ENCODE data around the gene ALDOB.

ALDOB gene

DNA sequence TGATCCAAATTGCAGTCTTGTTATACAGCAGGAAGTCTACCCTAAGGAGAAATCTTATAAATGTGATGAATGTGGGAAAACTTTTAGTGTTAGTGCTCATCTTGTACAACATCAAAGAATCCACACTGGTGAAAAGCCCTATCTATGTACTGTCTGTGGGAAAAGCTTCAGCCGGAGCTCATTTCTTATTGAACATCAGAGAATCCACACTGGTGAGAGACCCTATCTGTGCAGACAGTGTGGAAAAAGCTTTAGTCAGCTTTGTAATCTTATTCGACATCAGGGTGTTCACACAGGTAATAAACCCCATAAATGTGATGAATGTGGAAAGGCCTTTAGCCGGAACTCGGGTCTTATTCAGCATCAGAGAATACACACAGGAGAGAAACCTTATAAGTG, 26.5 kb downstream of the ALDOB start:
- H3K4me1 ChIP-seq (ENCODE audit: control insufficient read depth, insufficient read depth, low read depth, low read length) = no peaks in the 10 kb centered on the region
- no peak overlapping the region for H3K23ac ChIP-seq (ENCODE audit: low read length in 2 of 2)
- no peak overlapping the region for H3K14ac ChIP-seq (ENCODE audit: low read length in 2 of 2)
- no peak overlapping the region for H2BK15ac ChIP-seq (ENCODE audit: low read depth, poor library complexity, severe bottlenecking)
- no peak overlapping the region for H2AK5ac ChIP-seq (ENCODE audit: low read length, severe bottlenecking)
- H3K18ac ChIP-seq (ENCODE audit: low read depth in 1 of 2, low read length in 2 of 2) = no peak overlapping the region
- H3K36me3 ChIP-seq (ENCODE audit: control insufficient read depth in 1 of 2, insufficient read depth in 2 of 2, low read depth in 1 of 2, low read length in 2 of 2) = peaks cover 19 to 61% of the 10 kb centered on the region in 2 experiments
- H3K27ac ChIP-seq (ENCODE audit: low read length, poor library complexity, severe bottlenecking) = no peak overlapping the region
- peaks cover 95% of the 10 kb centered on the region for H3K9me3 ChIP-seq (ENCODE audit: control insufficient read depth, low read length)
- no peak overlapping the region for H4K8ac ChIP-seq (ENCODE audit: low read length)
- H2BK5ac ChIP-seq (ENCODE audit: low read depth, low read length, poor library complexity, severe bottlenecking) = no peak overlapping the region
- no peak overlapping the region for H2BK12ac ChIP-seq (ENCODE audit: low read length in 2 of 2)
- peaks cover 1% of the 10 kb centered on the region for H3K79me1 ChIP-seq (replicated peaks; ENCODE audit: low read length, poor library complexity, severe bottlenecking)
- DNase-seq = peak; percentile 4
- no peak overlapping the region for H3K9ac ChIP-seq (ENCODE audit: low read length)
- H3K4ac ChIP-seq (ENCODE audit: low read depth in 1 of 2, low read length in 2 of 2) = no peak overlapping the region
- H3K4me3 ChIP-seq (ENCODE audit: insufficient read depth in 1 of 2, low read depth in 1 of 2, low read length in 2 of 2) = peak overlapping the region in 1 of 2 experiments; percentile 61
- 96% methylated on average over 4 of the region's 4 CpGs for WGBS
- H3K4me2 ChIP-seq (ENCODE audit: low read length, poor library complexity, severe bottlenecking) = no peak overlapping the region
- H2BK120ac ChIP-seq (ENCODE audit: low read depth, low read length) = no peak overlapping the region
- H3K27me3 ChIP-seq (ENCODE audit: control insufficient read depth in 1 of 2, insufficient read depth in 1 of 2, low read length in 2 of 2) = no peaks in the 10 kb centered on the region
- no peak overlapping the region for H2AFZ ChIP-seq (ENCODE audit: low read depth, low read length)
- no peak overlapping the region for H4K91ac ChIP-seq (ENCODE audit: low read length)

DNA sequence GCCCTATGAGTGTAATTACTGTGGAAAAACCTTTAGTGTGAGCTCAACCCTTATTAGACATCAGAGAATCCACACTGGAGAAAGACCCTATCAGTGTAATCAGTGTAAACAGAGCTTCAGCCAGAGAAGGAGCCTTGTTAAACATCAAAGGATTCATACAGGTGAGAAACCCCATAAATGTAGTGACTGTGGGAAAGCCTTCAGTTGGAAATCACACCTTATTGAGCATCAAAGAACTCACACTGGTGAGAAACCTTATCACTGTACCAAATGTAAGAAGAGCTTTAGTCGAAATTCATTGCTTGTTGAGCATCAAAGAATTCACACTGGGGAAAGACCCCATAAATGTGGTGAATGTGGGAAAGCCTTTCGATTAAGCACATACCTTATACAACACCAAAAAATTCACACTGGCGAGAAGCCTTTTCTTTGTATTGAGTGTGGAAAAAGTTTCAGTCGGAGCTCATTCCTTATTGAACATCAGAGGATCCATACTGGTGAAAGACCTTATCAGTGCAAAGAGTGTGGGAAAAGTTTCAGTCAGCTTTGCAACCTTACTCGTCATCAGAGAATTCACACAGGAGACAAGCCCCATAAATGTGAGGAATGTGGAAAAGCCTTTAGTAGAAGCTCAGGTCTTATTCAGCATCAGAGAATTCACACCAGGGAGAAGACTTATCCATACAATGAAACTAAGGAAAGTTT, 27.0 kb downstream of the ALDOB start:
- Histone ChIP-seq H2BK120ac (ENCODE audit: low read depth, low read length) (no peak overlapping the region), H3K36me3 (ENCODE audit: control insufficient read depth in 1 of 2, insufficient read depth in 2 of 2, low read depth in 1 of 2, low read length in 2 of 2) (peaks cover 19 to 66% of the 10 kb centered on the region in 2 experiments), H4K91ac (ENCODE audit: low read length) (no peak overlapping the region), H2AFZ (ENCODE audit: low read depth, low read length) (no peak overlapping the region), H3K4me3 (ENCODE audit: insufficient read depth in 1 of 2, low read depth in 1 of 2, low read length in 2 of 2) (peak overlapping the region in 1 of 2 experiments; percentile 61), H3K27me3 (ENCODE audit: control insufficient read depth in 1 of 2, insufficient read depth in 1 of 2, low read length in 2 of 2) (no peaks in the 10 kb centered on the region), H3K18ac (ENCODE audit: low read depth in 1 of 2, low read length in 2 of 2) (no peak overlapping the region), H3K4me1 (ENCODE audit: control insufficient read depth, insufficient read depth, low read depth, low read length) (no peaks in the 10 kb centered on the region), H3K9me3 (ENCODE audit: control insufficient read depth, low read length) (peaks cover 95% of the 10 kb centered on the region), H2BK5ac (ENCODE audit: low read depth, low read length, poor library complexity, severe bottlenecking) (no peak overlapping the region), H2BK12ac (ENCODE audit: low read length in 2 of 2) (no peak overlapping the region), H3K4ac (ENCODE audit: low read depth in 1 of 2, low read length in 2 of 2) (no peak overlapping the region), H3K4me2 (ENCODE audit: low read length, poor library complexity, severe bottlenecking) (no peak overlapping the region), H4K8ac (ENCODE audit: low read length) (no peak overlapping the region), H2BK15ac (ENCODE audit: low read depth, poor library complexity, severe bottlenecking) (no peak overlapping the region), H3K9ac (ENCODE audit: low read length) (no peak overlapping the region), H3K14ac (ENCODE audit: low read length in 2 of 2) (no peak overlapping the region), H3K23ac (ENCODE audit: low read length in 2 of 2) (no peak overlapping the region), H2AK5ac (ENCODE audit: low read length, severe bottlenecking) (no peak overlapping the region), H3K27ac (ENCODE audit: low read length, poor library complexity, severe bottlenecking) (no peak overlapping the region), H3K79me1 (replicated peaks; ENCODE audit: low read length, poor library complexity, severe bottlenecking) (peaks cover 4% of the 10 kb centered on the region)
- WGBS = 100% methylated on average over 2 of the region's 5 CpGs
- DNase-seq = peak; percentile 1

DNA sequence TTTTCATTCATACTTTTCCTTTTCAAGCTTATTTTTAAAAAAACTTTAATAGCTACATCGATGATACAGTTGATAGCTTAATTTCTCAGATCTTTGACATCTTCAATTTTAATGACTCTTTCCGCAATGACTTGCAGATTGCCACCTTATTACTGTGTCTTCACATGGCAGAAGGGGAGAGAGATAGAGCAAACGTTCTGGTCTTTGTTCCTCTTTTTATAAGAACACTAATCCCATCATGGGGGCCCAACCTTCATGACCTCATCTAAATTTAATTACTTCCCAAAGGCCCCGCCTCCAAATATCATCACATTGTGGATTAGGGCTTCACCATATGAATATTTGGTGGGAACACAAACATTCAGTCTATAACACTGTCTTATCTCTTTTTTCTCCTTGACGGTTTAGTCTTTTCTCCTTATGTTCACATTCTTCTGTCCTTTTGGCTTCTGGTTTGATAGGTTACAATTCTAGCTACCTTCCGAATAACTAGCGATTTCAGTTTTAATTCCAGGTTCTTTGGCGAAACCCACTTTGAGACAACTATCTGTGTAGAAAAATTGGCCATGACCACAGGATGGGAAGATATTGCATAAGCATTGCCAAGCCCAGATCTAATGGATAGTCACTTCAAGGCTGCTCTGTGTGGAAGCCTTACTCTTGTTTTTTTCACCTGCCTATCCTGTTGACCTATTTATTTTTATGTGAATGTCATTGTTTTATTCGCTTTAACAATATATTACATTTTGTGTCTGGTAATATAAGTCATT, 31.9 kb downstream of the ALDOB start:
- H4K91ac ChIP-seq (ENCODE audit: low read length) = no peak overlapping the region
- H2BK120ac ChIP-seq (ENCODE audit: low read depth, low read length) = no peak overlapping the region
- H2AK5ac ChIP-seq (ENCODE audit: low read length, severe bottlenecking) = no peak overlapping the region
- no peaks in the 10 kb centered on the region for H3K27me3 ChIP-seq (ENCODE audit: control insufficient read depth in 1 of 2, insufficient read depth in 1 of 2, low read length in 2 of 2)
- no peak for DNase-seq
- H2BK15ac ChIP-seq (ENCODE audit: low read depth, poor library complexity, severe bottlenecking) = no peak overlapping the region
- no peak overlapping the region for H3K4me2 ChIP-seq (ENCODE audit: low read length, poor library complexity, severe bottlenecking)
- peaks cover 77% of the 10 kb centered on the region for H3K9me3 ChIP-seq (ENCODE audit: control insufficient read depth, low read length)
- H3K9ac ChIP-seq (ENCODE audit: low read length) = no peak overlapping the region
- peaks cover 20 to 87% of the 10 kb centered on the region in 2 experiments for H3K36me3 ChIP-seq (ENCODE audit: control insufficient read depth in 1 of 2, insufficient read depth in 2 of 2, low read depth in 1 of 2, low read length in 2 of 2)
- H3K4me1 ChIP-seq (ENCODE audit: control insufficient read depth, insufficient read depth, low read depth, low read length) = peaks cover 2% of the 10 kb centered on the region
- H3K27ac ChIP-seq (ENCODE audit: low read length, poor library complexity, severe bottlenecking) = no peak overlapping the region
- H3K4ac ChIP-seq (ENCODE audit: low read depth in 1 of 2, low read length in 2 of 2) = no peak overlapping the region
- H2AFZ ChIP-seq (ENCODE audit: low read depth, low read length) = no peak overlapping the region
- H3K79me1 ChIP-seq (replicated peaks; ENCODE audit: low read length, poor library complexity, severe bottlenecking) = peaks cover 18% of the 10 kb centered on the region
- no peak overlapping the region for H3K23ac ChIP-seq (ENCODE audit: low read length in 2 of 2)
- no peak overlapping the region for H3K18ac ChIP-seq (ENCODE audit: low read depth in 1 of 2, low read length in 2 of 2)
- WGBS = 98% methylated on average over 8 of the region's 9 CpGs
- H2BK5ac ChIP-seq (ENCODE audit: low read depth, low read length, poor library complexity, severe bottlenecking) = no peak overlapping the region
- no peak overlapping the region for H2BK12ac ChIP-seq (ENCODE audit: low read length in 2 of 2)
- peak overlapping the region in 1 of 2 experiments; percentile 26 for H3K4me3 ChIP-seq (ENCODE audit: insufficient read depth in 1 of 2, low read depth in 1 of 2, low read length in 2 of 2)
- no peak overlapping the region for H3K14ac ChIP-seq (ENCODE audit: low read length in 2 of 2)
- H4K8ac ChIP-seq (ENCODE audit: low read length) = no peak overlapping the region

DNA sequence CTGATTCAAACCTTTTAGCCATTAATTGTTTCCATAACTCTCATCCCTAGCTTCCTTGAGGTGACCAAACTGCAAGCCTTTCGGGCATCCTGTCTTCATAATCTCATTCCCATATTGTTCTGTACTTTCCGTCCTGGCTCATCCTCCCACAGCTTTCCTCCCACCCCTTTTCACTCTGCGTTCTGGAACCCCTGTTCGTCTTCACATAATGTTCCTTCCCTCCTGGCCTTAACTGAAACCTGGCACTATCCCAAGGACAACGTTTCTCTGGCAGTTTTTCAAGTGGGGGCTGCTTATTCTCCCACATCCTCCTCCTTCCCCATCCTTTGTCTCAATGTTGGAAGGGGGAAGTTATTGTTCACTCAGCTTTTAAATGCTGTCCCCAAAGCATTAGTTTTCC, 35.5 kb downstream of the ALDOB start:
- Histone ChIP-seq H2BK15ac (ENCODE audit: low read depth, poor library complexity, severe bottlenecking) (no peak overlapping the region), H4K8ac (ENCODE audit: low read length) (no peak overlapping the region), H3K4me2 (ENCODE audit: low read length, poor library complexity, severe bottlenecking) (peak overlapping the region; percentile 41), H3K23ac (ENCODE audit: low read length in 2 of 2) (no peak overlapping the region), H2AFZ (ENCODE audit: low read depth, low read length) (no peak overlapping the region), H3K36me3 (ENCODE audit: control insufficient read depth in 1 of 2, insufficient read depth in 2 of 2, low read depth in 1 of 2, low read length in 2 of 2) (peaks cover 7 to 64% of the 10 kb centered on the region in 2 experiments), H3K27ac (ENCODE audit: low read length, poor library complexity, severe bottlenecking) (no peak overlapping the region), H3K4ac (ENCODE audit: low read depth in 1 of 2, low read length in 2 of 2) (no peak overlapping the region), H3K4me3 (ENCODE audit: insufficient read depth in 1 of 2, low read depth in 1 of 2, low read length in 2 of 2) (peak overlapping the region in 1 of 2 experiments; percentile 98), H2AK5ac (ENCODE audit: low read length, severe bottlenecking) (no peak overlapping the region), H3K14ac (ENCODE audit: low read length in 2 of 2) (no peak overlapping the region), H3K4me1 (ENCODE audit: control insufficient read depth, insufficient read depth, low read depth, low read length) (peaks cover 3% of the 10 kb centered on the region), H2BK12ac (ENCODE audit: low read length in 2 of 2) (no peak overlapping the region), H3K9ac (ENCODE audit: low read length) (peak overlapping the region; percentile 99), H3K9me3 (ENCODE audit: control insufficient read depth, low read length) (peaks cover 43% of the 10 kb centered on the region), H4K91ac (ENCODE audit: low read length) (no peak overlapping the region), H2BK120ac (ENCODE audit: low read depth, low read length) (no peak overlapping the region), H3K18ac (ENCODE audit: low read depth in 1 of 2, low read length in 2 of 2) (no peak overlapping the region), H3K27me3 (ENCODE audit: control insufficient read depth in 1 of 2, insufficient read depth in 1 of 2, low read length in 2 of 2) (no peaks in the 10 kb centered on the region), H2BK5ac (ENCODE audit: low read depth, low read length, poor library complexity, severe bottlenecking) (no peak overlapping the region), H3K79me1 (replicated peaks; ENCODE audit: low read length, poor library complexity, severe bottlenecking) (peaks cover 20% of the 10 kb centered on the region)
- WGBS = 72% methylated on average over 5 of the region's 5 CpGs
- peak; percentile 5 for DNase-seq

Data from mesenchymal stem cell (in vitro differentiated cells and primary cell).